HL-60 (cell line): ENCODE results near the gene HAGHL.

ENCODE experiments used
- DNase-seq, 2 experiments: peaks; one replicate each; pipeline ENCODE4 v3.0.0-alpha.2; 2010 to 2020; ENCODE audit warnings: low read depth in 1 of 2, low spot score in 1 of 2
- H3K27ac ChIP-seq: fragments of 250-450 bp; sonication (Bioruptor Pico); replicated peaks from 2 replicates; pipeline ENCODE4 v1.5.1; 2020; ENCODE audit warnings: mild to moderate bottlenecking, moderate library complexity
- H3K27me3 ChIP-seq: fragments of 250-450 bp; sonication (Bioruptor Pico); 2 replicates; pipeline ENCODE4 v1.5.1; 2021; ENCODE audit warnings: mild to moderate bottlenecking, moderate library complexity; ENCODE audit not compliant: insufficient read depth, poor library complexity, severe bottlenecking
- H3K4me3 ChIP-seq: replicated peaks from 2 replicates; pipeline ENCODE4 v1.5.1; 2011; ENCODE audit warnings: mild to moderate bottlenecking, control low read depth, low read length; ENCODE audit not compliant: insufficient read depth
- CTCF ChIP-seq: IDR thresholded peaks from one replicate; pipeline ENCODE4 v1.5.1; 2011; ENCODE audit warnings: low read length, control low read depth, inconsistent platforms; ENCODE audit not compliant: insufficient read depth
- GABPA ChIP-seq: IDR thresholded peaks from 2 replicates; pipeline ENCODE4 v1.6.1; 2012; ENCODE audit warnings: low read depth
- POLR2AphosphoS5 ChIP-seq: IDR thresholded peaks from 2 replicates; pipeline ENCODE4 v1.6.1; 2012; ENCODE audit warnings: low read depth
- REST ChIP-seq: IDR thresholded peaks from 2 replicates; pipeline ENCODE4 v1.6.1; 2012; ENCODE audit warnings: low read depth; ENCODE audit not compliant: insufficient replicate concordance
- SPI1 ChIP-seq: IDR thresholded peaks from 2 replicates; pipeline ENCODE4 v1.6.1; 2012; ENCODE audit warnings: low read depth, mild to moderate bottlenecking, borderline replicate concordance

The HAGHL gene

DNA sequence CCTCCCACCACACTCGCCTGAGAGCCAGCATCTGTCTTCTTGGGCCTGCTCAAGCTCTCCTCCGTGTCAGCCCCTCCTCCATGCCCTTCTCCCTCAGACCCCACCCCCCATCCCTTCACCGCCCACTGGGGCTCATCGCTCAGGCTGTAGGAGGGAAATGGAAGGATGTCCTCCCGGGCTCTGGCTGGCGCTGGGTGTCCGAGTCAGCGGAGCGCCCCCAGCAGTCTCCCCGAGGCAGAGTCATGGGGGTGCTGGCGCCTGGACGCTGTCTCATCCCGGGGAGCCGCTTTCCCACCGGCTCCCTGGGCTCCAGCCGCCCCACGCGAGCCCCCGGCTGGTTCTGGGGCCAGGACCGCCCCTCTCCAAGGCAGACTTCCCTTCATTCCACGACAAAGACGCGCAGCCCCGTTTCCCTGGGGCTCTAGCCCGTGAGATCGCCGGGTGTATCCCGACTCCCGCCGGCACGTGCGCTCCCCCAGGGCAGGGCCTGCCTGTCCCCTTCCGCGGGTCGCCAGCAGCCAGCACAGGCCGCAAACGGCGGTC lies 6.4 kb upstream of the HAGHL start:
- Histone ChIP-seq H3K27me3 (peaks cover 5% of the 10 kb centered on the region), H3K4me3 (peak overlapping the region; percentile 52), H3K27ac (peak overlapping the region; percentile 84)
- TF ChIP-seq CTCF (peak; percentile 29), REST (no peak), POLR2AphosphoS5 (no peak), GABPA (no peak), SPI1 (no peak)
- peak in 1 of 2 experiments; percentile 61 for DNase-seq

GRCh38 chr16:720990-721764 lies 5.7 kb upstream of the HAGHL start, which contains the start of gene ANTKMT:
TSS of gene ANTKMT (plus strand) at chr16:721146. CDS start at chr16:721275, 129 bp downstream.
- Histone ChIP-seq H3K27me3 (peaks cover 3% of the 10 kb centered on the region), H3K4me3 (peak within 1 kb of the TSS; percentile 52), H3K27ac (peak within 1 kb of the TSS; percentile 84)
- peak; percentile 75 for TF ChIP-seq POLR2AphosphoS5
- no peak for TF ChIP-seq CTCF
- peak; percentile 85 for TF ChIP-seq GABPA
- DNase-seq: peak; percentile 87 to 89

- TF ChIP-seq CTCF: no peak
- no peak for TF ChIP-seq REST
- TF ChIP-seq SPI1: no peak
- TF ChIP-seq GABPA: no peak
- TF ChIP-seq POLR2AphosphoS5: no peak
- peak overlapping the region; percentile 49 for H3K27ac ChIP-seq
- peak overlapping the region; percentile 52 for H3K4me3 ChIP-seq
- H3K27me3 ChIP-seq: no peaks in the 10 kb centered on the region
- DNase-seq: no peak
Observed at GRCh38 chr16:721765-722540, 5.0 kb upstream of the HAGHL start.
